ENCODE results near the gene EIF4EBP3.

DNA sequence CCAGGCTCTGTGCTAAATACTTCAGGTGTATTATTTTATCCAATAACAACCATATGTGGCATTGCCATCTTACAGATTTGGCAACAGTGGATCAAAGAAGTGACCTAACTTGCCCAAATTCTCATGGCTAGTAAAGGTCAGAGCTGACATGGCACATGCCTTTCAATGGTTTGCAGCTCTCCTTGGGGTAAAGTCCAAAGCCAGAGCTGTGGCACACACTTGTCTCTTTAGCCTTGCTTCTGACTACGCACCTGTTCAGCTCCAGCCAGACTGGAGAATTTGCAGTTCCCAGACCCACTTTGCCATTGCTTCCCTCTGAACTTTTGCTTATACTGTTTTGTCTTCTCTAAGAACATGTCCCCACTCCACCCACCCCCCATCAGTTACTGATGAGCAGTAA is 23.0 kb downstream of the EIF4EBP3 start:
- no peak for TF ChIP-seq CTCF (conservative IDR thresholded peaks at IDR 0.05; ENCODE audit: low read length)
- TF ChIP-seq EZH2phosphoT487 (IDR thresholded peaks at IDR 0.05; ENCODE audit: borderline replicate concordance, low read depth, low read length), result no peak
